Mucosa of descending colon (tissue), 3 donors: ENCODE data around the gene CLDN12. TPM values are rescaled to one million over a fixed set of nuclear protein-coding genes. Genes with fewer than 3 reads are reported as not detected.

Experiments
- ATAC-seq: fragments of 200-7000 bp; cut with Tn5 transposase; one replicate; pipeline ENCODE4 v1.9.1; 2020; ENCODE audit warnings: mild to moderate bottlenecking, moderate library complexity
- DNase-seq, 3 donors: peaks; one replicate each; pipeline ENCODE4 v3.0.0-alpha.2; 2020
- H3K36me3 ChIP-seq: fragments of 200-600 bp; one replicate; pipeline ENCODE4 v1.8.0; 2021; ENCODE audit warnings: low read depth, mild to moderate bottlenecking
- H3K4me1 ChIP-seq: fragments of 200-600 bp; one replicate; pipeline ENCODE4 v1.8.0; 2021; ENCODE audit warnings: low read depth, mild to moderate bottlenecking
- H3K4me3 ChIP-seq: fragments of 200-600 bp; one replicate; pipeline ENCODE4 v1.8.0; 2021; ENCODE audit warnings: mild to moderate bottlenecking
- H3K9me3 ChIP-seq: fragments of 200-600 bp; one replicate; pipeline ENCODE4 v1.8.0; 2021; ENCODE audit warnings: mild to moderate bottlenecking
- CTCF ChIP-seq: fragments of 200-600 bp; IDR thresholded peaks from one replicate; pipeline ENCODE4 v1.8.0; 2022; ENCODE audit warnings: antibody characterized with exemption, mild to moderate bottlenecking
- intact Hi-C, 2 donors: fragments of 100-400 bp; cut with DNase I in 1 of 2; cut with micrococcal nuclease in 1 of 2; formaldehyde crosslinking; loops; one replicate each; pipeline versions ENCODE4 v1.11.0 to v1.11.1; 2022; cut with DNase I, micrococcal nuclease
- total RNA-seq, 3 donors: library from RNA; stranded (reverse); fragmentation: NEBNext Ultra II Directional in 2 of 3; extraction: Animal tissue kit (Norgen Biotek cat#: 25700) in 2 of 3; gene quantifications; one replicate each; pipeline versions ENCODE4 v1.2.1 to v1.2.4, GENCODE V29; 2021 to 2023
- donor health status: DM: no; HTN: no; CAD: no; lungs with moderate emphysema.
- donor health status: DM: no; HTN: no; CAD: no.
- donor health status: DM: no; HTN: yes; CAD: no.

The CLDN12 gene
- total RNA-seq, 3 donors from 2014 or later, result 43.4 to 66.6 (median 55.4) TPM

- no peak for ATAC-seq
- intact Hi-C loops, result no loop called here
- Histone ChIP-seq H3K4me3 (no peak overlapping the region), H3K36me3 (no peaks in the 10 kb centered on the region), H3K9me3 (no peaks in the 10 kb centered on the region), H3K4me1 (no peaks in the 10 kb centered on the region)
- TF ChIP-seq CTCF, result no peak
- no peak for DNase-seq
Measured at GRCh38 chr7:90390926-90391325, 12.3 kb upstream of the CLDN12 start.

- ATAC-seq, result no peak
- Histone ChIP-seq H3K4me1 (no peaks in the 10 kb centered on the region), H3K4me3 (no peak overlapping the region), H3K36me3 (no peaks in the 10 kb centered on the region), H3K9me3 (no peaks in the 10 kb centered on the region)
- no peak for TF ChIP-seq CTCF
- intact Hi-C loops, result no loop called here
- no peak for DNase-seq
Measured at GRCh38 chr7:90391488-90391887, 11.8 kb upstream of the CLDN12 start.

- no peak overlapping the region for H3K4me3 ChIP-seq
- DNase-seq (no peak), ATAC-seq (no peak)
- TF ChIP-seq CTCF, result no peak
- peaks cover 5% of the 10 kb centered on the region for H3K9me3 ChIP-seq
- H3K4me1 ChIP-seq, result no peaks in the 10 kb centered on the region
- H3K36me3 ChIP-seq, result no peaks in the 10 kb centered on the region
- intact Hi-C loops, result no loop called here
Measured at GRCh38 chr7:90396420-90396819, 6.8 kb upstream of the CLDN12 start.

- intact Hi-C loops, result no loop called here
Measured at GRCh38 chr7:90401989-90402388, 1.3 kb upstream of the CLDN12 start.

GRCh38 chr7:90402785-90403173 lies 482 bp upstream of the CLDN12 start:
- peaks cover 7% of the 10 kb centered on the region for H3K4me1 ChIP-seq
- H3K36me3 ChIP-seq, result no peaks in the 10 kb centered on the region
- DNase-seq (no peak), ATAC-seq (no peak)
- no peak for TF ChIP-seq CTCF
- peaks cover 5% of the 10 kb centered on the region for H3K9me3 ChIP-seq
- intact Hi-C loops, result no loop called here
- no peak overlapping the region for H3K4me3 ChIP-seq

More at GRCh38 chr7:90401989-90402388, 1.3 kb upstream of the CLDN12 start:
- peak; percentile 58 for ATAC-seq
- DNase-seq, result peak in 1 of 3 donors; percentile 78
- no peak for TF ChIP-seq CTCF
- Histone ChIP-seq H3K36me3 (no peaks in the 10 kb centered on the region), H3K4me1 (peaks cover 7% of the 10 kb centered on the region), H3K4me3 (no peak overlapping the region), H3K9me3 (peaks cover 5% of the 10 kb centered on the region)

- ATAC-seq (no peak), DNase-seq (no peak)
- Histone ChIP-seq H3K9me3 (no peaks in the 10 kb centered on the region), H3K4me1 (peaks cover 13% of the 10 kb centered on the region), H3K4me3 (no peak overlapping the region), H3K36me3 (no peaks in the 10 kb centered on the region)
- intact Hi-C loops, result no loop called here
- no peak for TF ChIP-seq CTCF
Measured at GRCh38 chr7:90404777-90405176, 1.5 kb downstream of the CLDN12 start.
